ENCODE data around the gene PRPF31.

- TF ChIP-seq, protein P1, sequence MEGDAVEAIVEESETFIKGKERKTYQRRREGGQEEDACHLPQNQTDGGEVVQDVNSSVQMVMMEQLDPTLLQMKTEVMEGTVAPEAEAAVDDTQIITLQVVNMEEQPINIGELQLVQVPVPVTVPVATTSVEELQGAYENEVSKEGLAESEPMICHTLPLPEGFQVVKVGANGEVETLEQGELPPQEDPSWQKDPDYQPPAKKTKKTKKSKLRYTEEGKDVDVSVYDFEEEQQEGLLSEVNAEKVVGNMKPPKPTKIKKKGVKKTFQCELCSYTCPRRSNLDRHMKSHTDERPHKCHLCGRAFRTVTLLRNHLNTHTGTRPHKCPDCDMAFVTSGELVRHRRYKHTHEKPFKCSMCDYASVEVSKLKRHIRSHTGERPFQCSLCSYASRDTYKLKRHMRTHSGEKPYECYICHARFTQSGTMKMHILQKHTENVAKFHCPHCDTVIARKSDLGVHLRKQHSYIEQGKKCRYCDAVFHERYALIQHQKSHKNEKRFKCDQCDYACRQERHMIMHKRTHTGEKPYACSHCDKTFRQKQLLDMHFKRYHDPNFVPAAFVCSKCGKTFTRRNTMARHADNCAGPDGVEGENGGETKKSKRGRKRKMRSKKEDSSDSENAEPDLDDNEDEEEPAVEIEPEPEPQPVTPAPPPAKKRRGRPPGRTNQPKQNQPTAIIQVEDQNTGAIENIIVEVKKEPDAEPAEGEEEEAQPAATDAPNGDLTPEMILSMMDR (IDR thresholded peaks at IDR 0.05; ENCODE audit: insufficient read depth, low read length) = peak; percentile 83
- TF ChIP-seq REST (IDR thresholded peaks at IDR 0.05; ENCODE audit: insufficient replicate concordance, low read depth) = no peak
- TF ChIP-seq POLR2AphosphoS5 (IDR thresholded peaks at IDR 0.05; ENCODE audit: low read depth) = no peak
- TF ChIP-seq GABPA (IDR thresholded peaks at IDR 0.05; ENCODE audit: low read depth) = no peak
- TF ChIP-seq SPI1 (IDR thresholded peaks at IDR 0.05; ENCODE audit: borderline replicate concordance, low read depth) = peak; percentile 5; the same call in 1 of the 2 replicates
Measured at GRCh38 chr19:54168174-54168917, 52.8 kb downstream of the PRPF31 start.

All from HL-60 (cell line).